Esophagus squamous epithelium (tissue), 4 donors: ENCODE results near the gene TP53TG3.
"Not testable (repeated sequence)": the region's sequence is repeated elsewhere in the genome, so short reads cannot be mapped to it uniquely, and the experiment has no call there.

Source experiments
- POLR2A ChIP-seq, 4 donors: fragments of 450-650 bp; IDR thresholded peaks; one replicate each; pipeline ENCODE4 v1.6.1; 2017; ENCODE audit warnings: antibody characterized with exemption in 4 of 4, mild to moderate bottlenecking in 4 of 4, moderate library complexity in 3 of 4
- TF ChIP-seq, protein P1 (sequence below), 6 experiments: fragments of 450-650 bp in 4 of 6; fragments of 200-600 bp in 2 of 6; sonication (generic) in 2 of 6; IDR thresholded peaks; one replicate each; pipeline ENCODE4 v1.5.1; 2016 to 2019; ENCODE audit warnings: antibody characterized with exemption in 6 of 6, mild to moderate bottlenecking in 4 of 6, moderate library complexity in 4 of 6

DNA sequence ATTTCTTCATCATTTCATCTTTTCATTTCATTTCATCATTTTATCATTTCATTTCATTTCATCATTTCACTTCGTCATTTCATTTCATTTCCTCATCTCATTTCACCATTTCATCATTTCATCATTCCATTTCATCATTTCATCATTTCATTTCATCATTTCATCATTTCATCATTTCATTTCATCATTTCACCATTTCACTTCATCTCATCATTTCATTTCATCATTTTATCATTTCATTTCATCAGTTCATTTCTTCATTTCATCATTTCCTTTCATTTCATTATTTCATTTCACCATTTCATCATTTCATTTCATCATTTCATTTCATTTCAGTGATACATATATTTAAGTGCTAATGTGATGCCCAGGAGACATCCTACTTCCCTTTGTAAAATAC, 28.4 kb downstream of the TP53TG3 start:
- TF ChIP-seq POLR2A (IDR thresholded peaks at IDR 0.05), result not testable (repeated sequence)
- TF ChIP-seq, protein P1, sequence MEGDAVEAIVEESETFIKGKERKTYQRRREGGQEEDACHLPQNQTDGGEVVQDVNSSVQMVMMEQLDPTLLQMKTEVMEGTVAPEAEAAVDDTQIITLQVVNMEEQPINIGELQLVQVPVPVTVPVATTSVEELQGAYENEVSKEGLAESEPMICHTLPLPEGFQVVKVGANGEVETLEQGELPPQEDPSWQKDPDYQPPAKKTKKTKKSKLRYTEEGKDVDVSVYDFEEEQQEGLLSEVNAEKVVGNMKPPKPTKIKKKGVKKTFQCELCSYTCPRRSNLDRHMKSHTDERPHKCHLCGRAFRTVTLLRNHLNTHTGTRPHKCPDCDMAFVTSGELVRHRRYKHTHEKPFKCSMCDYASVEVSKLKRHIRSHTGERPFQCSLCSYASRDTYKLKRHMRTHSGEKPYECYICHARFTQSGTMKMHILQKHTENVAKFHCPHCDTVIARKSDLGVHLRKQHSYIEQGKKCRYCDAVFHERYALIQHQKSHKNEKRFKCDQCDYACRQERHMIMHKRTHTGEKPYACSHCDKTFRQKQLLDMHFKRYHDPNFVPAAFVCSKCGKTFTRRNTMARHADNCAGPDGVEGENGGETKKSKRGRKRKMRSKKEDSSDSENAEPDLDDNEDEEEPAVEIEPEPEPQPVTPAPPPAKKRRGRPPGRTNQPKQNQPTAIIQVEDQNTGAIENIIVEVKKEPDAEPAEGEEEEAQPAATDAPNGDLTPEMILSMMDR (IDR thresholded peaks at IDR 0.05), result not testable (repeated sequence)
